DMS53 (cell line): Measurements from ENCODE around the gene TOP1.

Experiments
- DNase-seq: peaks from one replicate; lab custom pipeline; 2025; lab: John Stamatoyannopoulos, UW

Gene TOP1

GRCh38 chr20:41168281-41169161 is 139.9 kb downstream of the TOP1 start:
- no peak for DNase-seq

- DNase-seq: no peak
Observed at GRCh38 chr20:41169162-41169690, 140.6 kb downstream of the TOP1 start.

- no peak for DNase-seq
Observed at GRCh38 chr20:41169791-41170351, 141.2 kb downstream of the TOP1 start.

- no peak for DNase-seq
Observed at GRCh38 chr20:41170386-41171105, 141.9 kb downstream of the TOP1 start.

- no peak for DNase-seq
Observed at GRCh38 chr20:41171736-41172295, 143.2 kb downstream of the TOP1 start.

DNA sequence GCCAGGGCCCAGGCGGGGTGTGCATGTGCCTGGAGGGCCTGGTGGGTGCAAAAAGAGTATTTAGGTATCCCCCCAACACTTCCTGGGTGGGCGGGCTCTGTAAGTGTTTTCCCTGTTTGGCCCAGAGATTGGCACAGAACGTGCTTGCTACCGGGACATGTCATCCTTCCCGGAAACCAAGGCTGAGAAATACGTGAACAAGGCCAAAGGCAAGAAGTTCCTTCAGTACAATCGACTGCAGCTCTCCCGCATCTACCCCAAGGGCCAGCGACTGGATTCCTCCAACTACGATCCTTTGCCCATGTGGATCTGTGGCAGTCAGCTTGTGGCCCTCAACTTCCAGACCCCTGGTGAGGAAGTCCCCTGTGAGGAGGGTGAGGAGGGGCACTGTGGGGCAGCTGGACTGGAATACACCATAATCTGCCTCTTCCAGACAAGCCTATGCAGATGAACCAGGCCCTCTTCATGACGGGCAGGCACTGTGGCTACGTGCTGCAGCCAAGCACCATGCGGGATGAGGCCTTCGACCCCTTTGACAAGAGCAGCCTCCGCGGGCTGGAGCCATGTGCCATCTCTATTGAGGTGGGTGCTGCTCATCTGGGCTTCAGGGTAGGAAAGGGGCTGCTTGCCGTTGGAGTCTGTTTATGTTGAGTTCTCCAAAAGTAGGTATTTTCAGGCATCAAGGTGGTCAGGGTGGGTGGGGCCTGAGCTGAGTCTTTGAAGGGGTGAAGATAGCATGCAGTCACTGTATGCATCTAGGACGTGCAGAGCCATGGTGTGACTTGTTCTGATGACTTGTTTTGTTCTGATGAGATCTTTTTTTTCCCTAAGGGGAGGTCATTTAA is 143.9 kb downstream of the TOP1 start:
- no peak for DNase-seq

DNA sequence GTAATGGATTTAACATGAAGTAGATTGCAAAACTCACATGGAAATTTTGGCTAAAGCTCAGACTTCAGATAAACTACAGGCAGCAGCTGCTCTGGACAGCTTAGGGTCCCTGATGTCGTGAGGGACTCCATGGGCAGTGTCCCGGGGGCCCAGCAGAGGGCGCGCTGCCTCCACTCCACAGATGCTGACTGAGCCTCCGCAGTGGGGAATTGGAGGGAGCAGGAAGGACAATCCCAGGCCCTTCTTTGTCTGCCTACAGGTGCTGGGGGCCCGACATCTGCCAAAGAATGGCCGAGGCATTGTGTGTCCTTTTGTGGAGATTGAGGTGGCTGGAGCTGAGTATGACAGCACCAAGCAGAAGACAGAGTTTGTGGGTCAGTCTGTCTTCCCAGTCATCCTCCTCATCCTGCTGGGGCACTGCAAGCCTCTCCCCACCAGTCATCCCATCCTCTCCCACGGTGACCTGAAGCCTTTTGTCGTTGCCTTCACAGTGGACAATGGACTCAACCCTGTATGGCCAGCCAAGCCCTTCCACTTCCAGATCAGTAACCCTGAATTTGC is 144.6 kb downstream of the TOP1 start:
- DNase-seq: peak; percentile 82

DNA sequence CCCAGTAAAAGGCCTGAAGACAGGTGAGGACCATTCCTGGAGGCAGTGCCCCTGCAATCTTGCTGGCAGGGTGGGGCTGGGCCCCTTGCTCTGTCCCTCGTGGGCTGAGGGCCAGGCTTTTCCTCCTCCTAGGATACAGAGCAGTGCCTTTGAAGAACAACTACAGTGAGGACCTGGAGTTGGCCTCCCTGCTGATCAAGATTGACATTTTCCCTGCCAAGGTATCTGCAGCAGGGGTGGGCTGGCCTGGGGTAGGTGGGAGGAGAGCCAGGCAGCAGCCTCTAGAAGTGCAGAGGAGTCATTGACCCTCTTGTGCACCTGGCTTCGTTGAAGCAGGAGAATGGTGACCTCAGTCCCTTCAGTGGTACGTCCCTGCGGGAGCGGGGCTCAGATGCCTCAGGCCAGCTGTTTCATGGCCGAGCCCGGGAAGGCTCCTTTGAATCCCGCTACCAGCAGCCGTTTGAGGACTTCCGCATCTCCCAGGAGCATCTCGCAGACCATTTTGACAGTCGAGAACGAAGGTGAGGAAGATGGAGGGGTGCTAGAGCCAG is 145.2 kb downstream of the TOP1 start:
- no peak for DNase-seq
